Measurements from ENCODE around the gene MAGI2. TPM values are rescaled to one million over a fixed set of nuclear protein-coding genes. Genes with fewer than 3 reads are reported as not detected.

MAGI2 gene
- total and polyA plus RNA-seq, 2 of the 13 experiments (the other 11 are each of a cell fraction or from before 2014, with no cell fraction given): 1.5 to 3.8 TPM

GRCh38 chr7:78326189-78326588 is 1127.3 kb downstream of the MAGI2 start (continued):
- TF ChIP-seq SNAPC4 (CRISPR knock-in tag; IDR thresholded peaks at IDR 0.05) (no peak), ZNF883 (CRISPR knock-in tag; IDR thresholded peaks at IDR 0.05; ENCODE audit: not compliant biosample characterization) (no peak), TEAD3 (CRISPR knock-in tag; optimal IDR thresholded peaks at IDR 0.05; ENCODE audit: borderline replicate concordance) (no peak), ZNF513 (CRISPR knock-in tag; conservative IDR thresholded peaks at IDR 0.05) (no peak), PHF8 (CRISPR knock-in tag; IDR thresholded peaks at IDR 0.05) (no peak), IKZF1 (IDR thresholded peaks at IDR 0.05) (no peak), BRD4 (CRISPR knock-in tag; IDR thresholded peaks at IDR 0.05) (no peak), HOXA7 (CRISPR knock-in tag; IDR thresholded peaks at IDR 0.05) (no peak), KMT2A (CRISPR knock-in tag; IDR thresholded peaks at IDR 0.05) (no peak), ZNF441 (CRISPR knock-in tag; IDR thresholded peaks at IDR 0.05; ENCODE audit: borderline replicate concordance) (no peak), FOSL2 (CRISPR knock-in tag; IDR thresholded peaks at IDR 0.05) (no peak), TRIM24 (CRISPR knock-in tag; IDR thresholded peaks at IDR 0.05) (no peak), ZNF333 (CRISPR knock-in tag; IDR thresholded peaks at IDR 0.05; ENCODE audit: borderline replicate concordance) (no peak)
